ENCODE data around the gene ZBP1.

Gene ZBP1

DNA sequence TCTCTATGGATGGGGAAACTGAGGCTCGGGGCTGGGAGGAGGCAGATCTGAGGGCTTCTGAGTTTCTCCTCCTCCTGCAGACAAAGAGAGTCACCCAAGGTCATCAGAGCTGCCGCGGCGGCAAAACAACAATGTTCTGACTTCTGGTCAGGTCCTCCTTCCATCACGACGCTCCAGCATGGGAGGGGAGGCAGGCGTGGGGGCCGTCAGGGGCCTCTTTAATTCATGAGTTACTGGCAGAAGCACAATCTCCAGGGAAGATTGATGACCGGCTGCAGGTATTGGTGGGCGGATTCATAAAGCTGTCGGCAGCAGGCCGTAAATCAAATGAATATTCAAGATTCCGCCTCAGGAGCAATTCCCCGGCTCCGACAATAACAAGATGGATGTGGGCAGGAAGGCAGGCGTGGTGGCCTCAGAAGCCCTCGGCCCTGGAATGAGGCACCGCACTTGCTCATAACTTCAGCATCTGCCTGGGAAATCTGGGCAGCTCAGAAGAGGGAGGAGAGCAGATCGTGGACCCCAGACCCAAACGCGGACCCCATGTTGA is 40.3 kb downstream of the ZBP1 start:
- no peak overlapping the region for H3K9ac ChIP-seq (ENCODE audit: low read depth, low read length)
- H3K36me3 ChIP-seq (ENCODE audit: insufficient read depth, low read length) = no peaks in the 10 kb centered on the region
- no peaks in the 10 kb centered on the region for H3K9me3 ChIP-seq (ENCODE audit: control insufficient read depth, insufficient read depth, low read length)
- H3K4me1 ChIP-seq (ENCODE audit: insufficient read depth, low read length) = peaks cover 3% of the 10 kb centered on the region; the same call in 1 of the 2 replicates

DNA sequence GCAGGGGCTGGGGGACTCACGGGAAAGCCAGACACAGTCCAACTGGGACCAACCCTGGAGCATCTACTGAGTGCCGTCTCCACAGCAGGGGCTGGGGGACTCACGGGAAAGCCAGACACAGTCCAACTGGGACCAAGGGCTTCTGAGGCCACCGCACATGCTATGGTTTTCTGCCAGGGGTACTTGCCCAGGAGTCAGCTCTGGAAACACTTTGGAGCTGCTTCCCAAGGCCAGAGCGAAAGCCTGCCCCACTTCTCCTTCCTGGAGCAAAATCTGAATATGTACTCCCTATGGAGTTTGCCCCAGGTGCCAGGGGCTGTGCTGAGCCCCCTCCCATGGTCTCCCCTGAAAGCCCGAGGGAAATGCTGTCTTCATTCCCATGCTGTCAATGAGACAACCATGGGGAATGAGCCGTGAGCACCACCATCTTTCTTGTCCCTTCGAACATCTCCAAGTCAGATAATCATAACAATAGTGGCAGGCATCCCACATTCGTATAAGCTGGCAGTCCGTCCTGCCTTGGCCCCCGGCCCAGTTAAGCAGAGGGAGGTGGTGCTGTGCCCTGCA is 40.8 kb downstream of the ZBP1 start:
- Histone ChIP-seq H3K9ac (ENCODE audit: low read depth, low read length) (no peak overlapping the region), H3K4me1 (ENCODE audit: insufficient read depth, low read length) (peaks cover 3% of the 10 kb centered on the region; the same call in 1 of the 2 replicates), H3K36me3 (ENCODE audit: insufficient read depth, low read length) (no peaks in the 10 kb centered on the region), H3K9me3 (ENCODE audit: control insufficient read depth, insufficient read depth, low read length) (no peaks in the 10 kb centered on the region)

DNA sequence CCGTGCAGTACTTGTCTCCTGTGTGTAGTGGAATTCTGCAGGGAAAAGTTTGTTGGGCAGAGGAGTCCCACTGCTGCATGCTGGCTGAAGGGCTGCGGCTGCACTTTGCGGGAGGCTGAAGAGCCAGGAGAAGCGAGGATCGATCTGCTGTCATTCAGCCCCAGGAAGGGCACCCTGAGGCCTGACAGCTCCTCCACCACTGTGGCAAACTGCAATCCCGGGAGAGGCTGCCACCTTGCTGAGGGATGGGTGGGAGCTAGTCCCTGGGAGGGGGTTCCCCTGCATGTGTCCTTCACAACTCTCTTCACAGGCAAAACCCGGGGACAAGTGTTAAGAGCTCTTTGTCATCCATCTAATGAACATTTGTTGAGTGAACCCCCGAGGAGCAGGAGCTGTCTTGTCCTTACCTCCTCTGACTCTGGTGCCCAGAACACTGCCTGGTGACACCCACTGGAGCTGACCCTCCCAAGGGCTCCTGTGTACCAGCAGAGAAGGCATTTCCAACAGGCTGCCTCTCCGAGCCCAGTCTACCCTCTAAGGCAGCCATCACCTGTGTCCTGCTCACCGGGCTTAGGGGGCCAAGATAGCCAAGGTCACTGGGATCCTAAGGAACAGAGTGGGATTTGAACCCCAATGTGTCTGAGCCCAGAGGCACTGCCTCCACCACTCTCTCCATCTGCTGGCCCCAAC is 41.6 kb downstream of the ZBP1 start:
- H3K4me1 ChIP-seq (ENCODE audit: insufficient read depth, low read length) = peaks cover 8% of the 10 kb centered on the region
- H3K9me3 ChIP-seq (ENCODE audit: control insufficient read depth, insufficient read depth, low read length) = no peaks in the 10 kb centered on the region
- no peak overlapping the region for H3K9ac ChIP-seq (ENCODE audit: low read depth, low read length)
- H3K36me3 ChIP-seq (ENCODE audit: insufficient read depth, low read length) = no peaks in the 10 kb centered on the region

DNA sequence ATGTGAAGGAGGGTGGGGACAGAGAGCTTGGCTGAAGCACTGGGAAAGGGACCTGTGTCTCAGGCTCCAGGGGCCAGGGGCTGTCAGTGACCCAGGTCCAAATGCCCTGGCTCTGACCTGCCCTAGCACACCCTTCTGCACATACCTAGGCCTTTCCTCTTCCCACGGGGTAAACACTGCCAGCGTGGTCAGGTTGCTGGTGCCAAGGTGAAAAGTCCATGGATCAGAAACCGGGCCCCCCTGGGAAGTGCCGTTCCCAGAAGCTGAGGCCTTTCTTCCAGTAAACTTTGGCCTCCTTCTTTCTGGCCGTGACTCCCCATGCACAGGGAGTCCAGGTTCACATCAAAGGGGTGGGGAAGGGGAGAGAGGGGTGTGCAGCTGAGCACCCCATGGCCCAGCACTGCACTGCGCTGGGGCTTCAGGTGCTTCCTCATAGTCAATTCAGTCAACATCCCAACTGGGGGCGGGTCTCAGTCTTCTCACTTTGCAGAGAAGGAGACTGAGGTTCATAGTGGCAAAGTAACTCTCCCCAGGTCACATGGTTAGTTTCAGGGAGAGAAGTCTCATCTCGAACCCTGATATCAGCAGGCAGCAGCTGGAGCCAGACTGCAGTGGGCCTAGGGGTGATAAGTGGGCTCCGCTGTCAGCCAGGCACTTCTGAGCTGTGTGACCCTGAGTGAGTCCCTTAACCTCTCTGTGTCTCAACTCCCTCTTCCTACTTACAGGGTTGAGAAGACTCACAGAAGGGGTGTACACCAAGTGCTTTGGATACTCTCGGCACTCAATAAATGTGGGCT is 42.3 kb downstream of the ZBP1 start:
- H3K36me3 ChIP-seq (ENCODE audit: insufficient read depth, low read length) = no peaks in the 10 kb centered on the region
- no peaks in the 10 kb centered on the region for H3K9me3 ChIP-seq (ENCODE audit: control insufficient read depth, insufficient read depth, low read length)
- no peak overlapping the region for H3K9ac ChIP-seq (ENCODE audit: low read depth, low read length)
- peaks cover 12% of the 10 kb centered on the region for H3K4me1 ChIP-seq (ENCODE audit: insufficient read depth, low read length)

DNA sequence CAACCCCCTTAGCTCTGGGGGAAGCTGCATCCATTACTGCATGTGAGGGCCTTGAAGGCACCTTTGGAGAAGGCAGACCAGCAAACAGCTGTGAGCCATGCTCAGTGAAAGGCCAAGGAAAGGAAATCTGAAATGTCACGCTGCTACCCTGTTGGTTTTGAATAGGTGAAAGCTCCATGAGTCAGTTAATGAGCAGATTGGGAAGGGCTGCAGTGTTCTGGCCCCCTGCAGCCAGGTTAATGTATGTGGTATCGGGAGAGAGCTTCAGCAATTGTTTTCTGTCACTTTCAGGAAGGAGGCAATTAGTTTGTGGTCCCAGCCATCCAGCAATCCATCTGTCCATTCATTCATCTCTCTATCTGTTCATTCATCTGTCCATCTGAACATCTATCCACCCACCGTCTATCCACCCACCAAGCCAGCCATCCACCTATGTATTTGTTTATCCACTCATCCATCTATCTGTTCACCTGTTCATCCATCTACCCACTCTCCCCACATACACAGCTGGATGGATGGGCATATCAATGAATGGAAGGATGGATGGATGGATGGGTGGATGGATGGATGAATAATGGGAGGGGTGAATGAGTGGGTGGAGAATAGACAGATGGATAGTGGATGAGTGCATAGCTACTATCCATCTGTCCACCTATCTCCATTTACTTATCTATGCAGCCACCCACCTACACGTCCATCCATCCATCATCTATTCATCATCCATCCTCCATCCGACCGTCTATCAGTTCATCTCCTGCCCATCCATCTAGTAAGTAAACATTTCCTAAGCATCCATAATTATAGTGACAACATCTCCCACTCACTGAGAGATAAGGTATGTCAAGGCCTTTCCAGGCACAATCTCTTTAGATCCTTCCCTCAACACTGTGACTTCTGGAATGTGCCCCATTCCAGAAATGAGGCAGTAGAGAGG is 43.3 kb downstream of the ZBP1 start:
- no peaks in the 10 kb centered on the region for H3K9me3 ChIP-seq (ENCODE audit: control insufficient read depth, insufficient read depth, low read length)
- H3K4me1 ChIP-seq (ENCODE audit: insufficient read depth, low read length) = peaks cover 12% of the 10 kb centered on the region
- no peaks in the 10 kb centered on the region for H3K36me3 ChIP-seq (ENCODE audit: insufficient read depth, low read length)
- H3K9ac ChIP-seq (ENCODE audit: low read depth, low read length) = no peak overlapping the region

DNA sequence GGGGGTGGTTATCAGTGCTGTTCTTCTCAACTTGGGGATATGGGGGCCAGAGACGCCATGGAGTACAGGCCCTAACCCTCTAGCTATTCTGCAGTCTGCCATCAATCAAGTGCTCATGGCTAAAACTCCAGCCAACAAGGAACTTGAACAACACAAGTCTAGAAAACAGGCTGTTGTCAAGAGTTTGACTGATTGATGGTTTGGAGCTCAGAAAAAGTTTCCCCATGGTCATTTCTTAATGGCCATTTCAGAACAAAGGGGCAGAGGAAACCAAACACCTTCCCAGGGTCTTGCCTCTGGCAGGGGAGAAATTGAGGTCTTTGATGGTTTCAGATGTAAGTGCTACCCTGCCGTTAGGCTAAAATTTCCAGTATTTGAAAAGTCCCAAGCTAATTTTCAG is 44.2 kb downstream of the ZBP1 start:
- H3K36me3 ChIP-seq (ENCODE audit: insufficient read depth, low read length) = no peaks in the 10 kb centered on the region
- peaks cover 12% of the 10 kb centered on the region for H3K4me1 ChIP-seq (ENCODE audit: insufficient read depth, low read length)
- H3K9me3 ChIP-seq (ENCODE audit: control insufficient read depth, insufficient read depth, low read length) = no peaks in the 10 kb centered on the region
- H3K9ac ChIP-seq (ENCODE audit: low read depth, low read length) = no peak overlapping the region

DNA sequence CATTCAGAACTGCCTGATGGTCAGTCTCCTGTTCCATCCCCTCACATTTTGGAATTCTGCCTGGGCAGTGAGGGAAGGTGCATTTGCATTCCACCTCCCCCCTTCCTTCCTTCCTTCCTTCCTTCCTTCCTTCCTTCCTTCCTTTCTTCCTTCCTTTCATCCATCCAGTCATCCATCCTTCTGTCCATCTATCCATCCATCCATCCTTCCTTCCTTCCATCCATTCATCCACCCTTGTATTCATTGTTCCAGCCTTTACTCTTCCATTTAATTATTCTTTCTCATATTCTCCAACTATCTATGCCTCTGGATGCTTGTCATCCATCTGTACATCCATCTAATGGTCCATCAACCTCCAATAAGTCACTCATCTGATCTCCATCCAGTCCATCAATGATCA is 45.3 kb downstream of the ZBP1 start:
- no peaks in the 10 kb centered on the region for H3K9me3 ChIP-seq (ENCODE audit: control insufficient read depth, insufficient read depth, low read length)
- no peaks in the 10 kb centered on the region for H3K36me3 ChIP-seq (ENCODE audit: insufficient read depth, low read length)
- H3K9ac ChIP-seq (ENCODE audit: low read depth, low read length) = no peak overlapping the region
- H3K4me1 ChIP-seq (ENCODE audit: insufficient read depth, low read length) = peaks cover 12% of the 10 kb centered on the region

DNA sequence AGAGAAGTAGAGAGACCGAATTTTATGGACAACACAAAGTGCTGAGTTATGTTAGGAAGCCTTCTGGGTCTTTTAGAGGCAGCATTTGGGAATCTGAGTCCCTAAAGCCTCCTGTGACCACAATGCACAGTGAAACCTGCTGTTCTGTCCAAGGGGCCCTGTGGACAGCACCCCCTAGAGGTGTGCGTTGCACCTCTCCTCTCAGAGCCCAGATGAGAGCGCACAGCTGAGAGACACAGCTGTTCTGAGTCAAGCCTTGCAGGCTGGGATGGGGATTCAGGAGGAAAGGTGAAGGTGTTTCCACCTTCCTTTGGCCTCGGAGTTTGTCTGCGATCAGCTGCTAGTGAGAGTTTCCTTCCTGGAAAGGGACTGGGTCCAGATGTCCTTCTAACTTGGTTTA is 46.3 kb downstream of the ZBP1 start:
- Histone ChIP-seq H3K9ac (ENCODE audit: low read depth, low read length) (no peak overlapping the region), H3K36me3 (ENCODE audit: insufficient read depth, low read length) (no peaks in the 10 kb centered on the region), H3K9me3 (ENCODE audit: control insufficient read depth, insufficient read depth, low read length) (no peaks in the 10 kb centered on the region), H3K4me1 (ENCODE audit: insufficient read depth, low read length) (peaks cover 12% of the 10 kb centered on the region)

DNA sequence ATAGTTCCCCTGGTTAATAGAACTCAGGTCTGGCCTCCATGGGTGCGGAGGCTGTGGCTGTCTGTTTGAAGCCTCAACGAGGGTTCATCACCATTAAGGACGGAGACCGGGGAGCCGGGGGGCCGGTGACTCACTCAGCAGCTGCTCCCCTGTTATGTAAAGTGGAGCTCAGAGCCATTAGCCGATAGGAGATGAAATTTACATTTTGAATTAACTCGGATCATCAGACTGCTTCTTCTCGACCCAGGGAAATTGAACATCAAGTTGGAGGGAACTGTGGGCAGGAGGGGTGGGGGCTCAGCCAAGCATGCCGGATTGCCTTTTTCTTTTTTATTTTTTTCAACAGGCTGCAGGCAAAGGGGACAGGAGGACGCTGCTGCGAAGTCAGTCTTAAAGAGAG is 47.0 kb downstream of the ZBP1 start:
- H3K4me1 ChIP-seq (ENCODE audit: insufficient read depth, low read length) = peaks cover 12% of the 10 kb centered on the region
- H3K36me3 ChIP-seq (ENCODE audit: insufficient read depth, low read length) = no peaks in the 10 kb centered on the region
- no peaks in the 10 kb centered on the region for H3K9me3 ChIP-seq (ENCODE audit: control insufficient read depth, insufficient read depth, low read length)
- H3K9ac ChIP-seq (ENCODE audit: low read depth, low read length) = no peak overlapping the region

DNA sequence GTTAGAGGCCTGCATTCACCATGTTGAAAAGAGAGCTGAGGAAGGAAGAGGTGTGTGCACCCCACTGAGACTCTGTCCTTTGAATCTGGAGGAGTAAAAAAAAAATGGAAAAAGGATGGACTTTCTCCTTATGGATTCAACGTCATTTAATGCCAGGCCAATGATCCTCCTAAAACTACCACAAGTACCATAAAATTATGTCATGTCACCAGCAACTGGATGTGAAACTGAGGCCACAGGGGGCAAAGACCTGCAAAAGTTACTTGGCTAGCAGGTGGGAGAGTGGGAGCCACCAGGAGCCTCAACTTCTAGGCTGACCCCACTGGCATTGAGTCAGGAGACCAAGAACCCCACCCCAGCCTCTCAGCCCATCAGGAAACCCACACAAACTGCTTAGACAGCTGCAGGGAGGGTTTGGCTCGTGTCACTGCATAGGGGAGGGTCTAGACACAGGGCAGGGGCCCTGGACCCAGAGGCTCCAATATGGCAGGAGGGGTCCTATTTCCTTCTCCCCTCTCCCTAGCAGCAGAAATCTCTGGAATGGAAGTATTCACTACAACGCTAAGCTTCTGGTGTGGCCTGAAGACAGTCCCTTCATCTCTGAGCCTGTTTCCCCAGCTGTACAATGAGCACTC is 48.3 kb downstream of the ZBP1 start:
- Histone ChIP-seq H3K9me3 (ENCODE audit: control insufficient read depth, insufficient read depth, low read length) (no peaks in the 10 kb centered on the region), H3K36me3 (ENCODE audit: insufficient read depth, low read length) (no peaks in the 10 kb centered on the region), H3K9ac (ENCODE audit: low read depth, low read length) (no peak overlapping the region), H3K4me1 (ENCODE audit: insufficient read depth, low read length) (peaks cover 12% of the 10 kb centered on the region)

DNA sequence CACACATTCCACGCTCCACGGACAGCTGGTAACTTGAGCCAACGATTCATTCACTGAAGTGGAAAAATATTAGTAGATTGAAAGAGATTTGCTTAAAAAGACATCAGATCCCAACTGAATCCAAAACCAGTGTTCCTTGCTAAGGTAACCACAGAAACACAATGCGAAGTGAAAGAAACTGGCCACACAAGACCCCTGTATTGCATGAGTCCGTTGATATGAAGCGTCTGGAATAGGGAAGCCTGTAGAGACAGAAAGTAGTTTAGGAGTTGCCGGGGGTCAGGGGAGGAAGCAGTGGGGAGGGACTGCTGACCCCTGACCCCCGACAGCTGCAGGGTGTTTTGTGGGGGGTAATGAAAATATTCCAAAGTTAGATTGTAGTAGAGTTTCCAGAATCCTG is 49.3 kb downstream of the ZBP1 start:
- H3K36me3 ChIP-seq (ENCODE audit: insufficient read depth, low read length) = no peaks in the 10 kb centered on the region

DNA sequence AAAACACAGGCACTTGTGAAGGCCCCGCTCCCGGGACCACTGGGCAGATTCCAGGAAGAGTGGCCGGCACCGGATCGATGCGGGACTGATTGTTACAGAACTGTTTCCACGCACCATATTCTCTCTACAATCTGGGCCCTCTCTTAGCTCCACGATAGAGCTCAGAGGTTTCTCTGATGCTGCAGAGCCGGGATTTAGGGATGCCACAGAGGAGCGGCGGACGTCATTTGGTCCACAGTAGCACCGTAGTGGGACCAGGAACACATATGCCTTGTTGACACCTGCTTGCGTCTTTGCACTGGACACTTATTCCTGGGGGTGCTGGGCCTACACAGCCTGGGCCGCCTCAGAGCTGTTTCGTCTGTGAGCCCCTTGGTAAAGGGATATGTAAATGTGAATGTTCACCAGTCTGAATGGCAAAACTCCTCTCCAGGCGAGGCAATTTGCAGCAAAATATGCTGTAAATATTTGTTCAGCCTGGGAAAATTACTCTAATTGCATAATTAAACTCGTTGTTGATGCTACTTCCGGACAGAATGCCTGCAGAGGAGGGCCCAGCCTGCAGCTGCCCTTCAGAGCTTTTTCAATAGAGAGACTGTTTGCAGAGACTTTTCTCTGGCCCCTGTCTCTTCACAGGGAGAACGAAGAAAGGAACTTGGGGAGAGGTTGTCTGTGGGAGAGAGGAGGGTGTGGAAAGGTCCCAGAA is 49.9 kb downstream of the ZBP1 start:
- H3K4me1 ChIP-seq (ENCODE audit: insufficient read depth, low read length) = peaks cover 9% of the 10 kb centered on the region
- H3K9ac ChIP-seq (ENCODE audit: low read depth, low read length) = no peak overlapping the region
- no peaks in the 10 kb centered on the region for H3K9me3 ChIP-seq (ENCODE audit: control insufficient read depth, insufficient read depth, low read length)
- H3K36me3 ChIP-seq (ENCODE audit: insufficient read depth, low read length) = no peaks in the 10 kb centered on the region

More for the DNA sequence above, 49.3 kb downstream of the ZBP1 start:
- no peaks in the 10 kb centered on the region for H3K9me3 ChIP-seq (ENCODE audit: control insufficient read depth, insufficient read depth, low read length)
- H3K9ac ChIP-seq (ENCODE audit: low read depth, low read length) = no peak overlapping the region
- peaks cover 9% of the 10 kb centered on the region for H3K4me1 ChIP-seq (ENCODE audit: insufficient read depth, low read length)

DNA sequence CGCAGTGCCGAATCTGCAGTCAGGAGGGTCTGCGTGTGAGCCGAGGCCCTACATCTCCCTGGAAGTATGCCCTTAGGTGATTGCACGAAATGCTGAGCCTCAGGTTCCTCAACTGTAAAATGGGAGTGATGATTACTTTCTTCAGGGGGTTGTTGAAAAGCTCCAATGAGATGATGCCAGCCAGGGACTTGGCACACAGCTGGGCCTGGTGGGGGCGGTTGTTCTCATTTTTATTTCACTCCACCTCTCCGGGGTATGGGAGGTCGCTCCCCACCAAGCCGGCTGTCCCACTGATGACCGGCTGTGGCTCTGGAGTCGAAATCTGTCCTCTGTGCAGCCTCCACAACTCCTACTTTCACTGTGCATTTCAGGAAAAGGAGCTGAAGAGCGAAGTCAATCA is 51.3 kb downstream of the ZBP1 start:
- Histone ChIP-seq H3K4me1 (ENCODE audit: insufficient read depth, low read length) (peaks cover 7% of the 10 kb centered on the region), H3K36me3 (ENCODE audit: insufficient read depth, low read length) (no peaks in the 10 kb centered on the region), H3K9me3 (ENCODE audit: control insufficient read depth, insufficient read depth, low read length) (no peaks in the 10 kb centered on the region), H3K9ac (ENCODE audit: low read depth, low read length) (no peak overlapping the region)

All from ES-I3 (cell line).